GM18520 (cell line): Measurements from ENCODE around the gene SEMA6B.

Source experiments
- ATAC-seq: cut with Tn5 transposase; IDR thresholded peaks from one replicate; pipeline ENCODE4 v1.9.1; 2021; ENCODE audit not compliant: unreplicated experiment

The SEMA6B gene

GRCh38 chr19:4511300-4512054 lies 48.0 kb downstream of the SEMA6B start:
- no peak for ATAC-seq

DNA sequence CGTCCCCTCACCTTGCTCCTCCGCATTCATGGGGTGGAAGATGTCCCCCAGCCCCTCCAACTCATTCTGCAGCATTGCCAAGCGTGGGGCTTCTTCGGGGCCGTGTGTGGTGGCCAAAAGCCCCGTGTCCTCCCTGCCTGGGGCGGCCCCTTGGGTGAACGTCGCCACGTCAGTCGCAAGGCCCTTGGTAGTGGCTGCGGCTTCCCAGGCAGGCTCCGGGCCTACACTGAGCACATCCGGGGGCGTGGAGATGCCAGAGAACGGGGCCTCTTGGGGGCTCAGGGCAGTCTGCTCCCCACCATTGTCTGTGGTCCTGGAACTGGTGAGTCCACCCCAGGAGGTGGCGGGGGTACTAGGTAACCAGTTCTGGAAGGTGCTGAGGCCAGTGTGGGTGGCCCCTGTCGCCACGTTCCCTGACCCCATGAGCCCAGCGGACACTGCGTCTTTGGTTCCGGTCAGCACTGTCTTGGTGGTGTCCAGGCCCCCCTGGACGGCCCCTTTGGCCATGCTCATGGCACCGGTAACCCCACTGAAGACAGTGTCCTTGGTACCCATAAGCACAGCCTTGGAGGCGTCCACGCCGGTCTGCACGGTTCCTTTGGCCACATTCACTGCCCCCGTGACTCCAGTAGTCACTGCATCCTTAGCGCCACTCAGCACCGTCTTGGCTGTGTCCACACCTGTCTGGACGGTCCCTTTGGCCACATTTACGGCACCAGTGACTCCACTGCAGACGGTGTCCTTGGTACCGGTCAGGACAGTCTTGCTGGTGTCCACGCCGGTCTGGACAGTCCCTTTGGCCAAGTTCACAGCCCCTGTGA lies 48.8 kb downstream of the SEMA6B start:
- no peak for ATAC-seq

DNA sequence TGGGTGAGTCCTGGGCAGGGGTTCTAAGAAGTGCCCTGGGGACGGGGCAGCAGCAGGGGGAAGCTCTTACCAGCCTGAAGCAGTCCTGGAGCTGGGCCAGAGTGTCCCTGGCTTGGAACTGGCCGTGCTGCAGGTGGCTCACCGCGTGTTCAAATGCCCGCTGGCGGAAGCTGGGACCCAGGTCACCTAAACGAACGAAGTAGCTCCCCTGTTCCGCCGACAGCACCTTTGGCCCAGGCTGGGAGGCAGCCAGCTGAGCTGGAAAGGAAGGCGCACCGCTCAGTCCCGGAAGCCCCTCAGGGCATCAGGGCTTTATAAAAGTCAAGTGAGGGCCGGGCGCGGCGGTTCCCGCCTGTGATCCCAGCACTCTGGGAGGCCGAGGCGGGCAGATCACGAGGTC lies 50.8 kb downstream of the SEMA6B start:
- no peak for ATAC-seq

DNA sequence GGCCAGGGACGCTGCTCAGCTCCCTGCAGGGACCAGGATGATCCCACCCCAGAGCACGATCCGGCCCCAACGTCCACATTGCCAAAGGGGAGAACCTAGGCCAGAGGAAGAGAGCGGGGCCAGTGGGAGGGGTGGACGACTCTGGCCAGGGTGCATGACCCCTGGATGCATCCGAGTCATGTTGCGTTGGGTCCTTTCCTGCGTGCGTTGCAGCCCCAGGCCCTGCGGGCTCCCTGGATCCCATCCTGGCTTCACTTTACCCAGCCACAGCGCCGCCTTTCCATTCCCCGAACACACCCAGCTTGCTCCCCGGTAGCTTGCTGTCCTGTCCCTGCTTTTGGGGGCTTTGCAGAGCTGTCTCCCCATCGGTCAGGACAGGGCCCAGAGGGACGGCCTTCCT lies 51.7 kb downstream of the SEMA6B start:
- no peak for ATAC-seq

DNA sequence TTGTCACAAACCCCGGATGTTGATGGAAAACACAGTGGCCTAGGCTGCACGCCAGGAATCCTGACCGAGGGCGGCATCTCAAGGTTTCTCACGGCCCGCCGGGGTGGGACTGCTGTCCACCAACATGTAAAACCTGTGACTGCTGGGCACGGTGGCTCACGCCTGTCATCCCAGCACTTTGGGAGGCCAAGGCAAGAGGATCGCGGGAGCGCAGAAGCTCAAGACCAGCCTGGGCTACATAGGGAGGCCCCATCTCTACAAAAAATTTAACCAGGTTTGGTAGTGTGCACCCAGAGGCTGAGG lies 52.4 kb downstream of the SEMA6B start:
- ATAC-seq, result no peak

GRCh38 chr19:4506449-4507149 lies 52.9 kb downstream of the SEMA6B start:
- no peak for ATAC-seq

DNA sequence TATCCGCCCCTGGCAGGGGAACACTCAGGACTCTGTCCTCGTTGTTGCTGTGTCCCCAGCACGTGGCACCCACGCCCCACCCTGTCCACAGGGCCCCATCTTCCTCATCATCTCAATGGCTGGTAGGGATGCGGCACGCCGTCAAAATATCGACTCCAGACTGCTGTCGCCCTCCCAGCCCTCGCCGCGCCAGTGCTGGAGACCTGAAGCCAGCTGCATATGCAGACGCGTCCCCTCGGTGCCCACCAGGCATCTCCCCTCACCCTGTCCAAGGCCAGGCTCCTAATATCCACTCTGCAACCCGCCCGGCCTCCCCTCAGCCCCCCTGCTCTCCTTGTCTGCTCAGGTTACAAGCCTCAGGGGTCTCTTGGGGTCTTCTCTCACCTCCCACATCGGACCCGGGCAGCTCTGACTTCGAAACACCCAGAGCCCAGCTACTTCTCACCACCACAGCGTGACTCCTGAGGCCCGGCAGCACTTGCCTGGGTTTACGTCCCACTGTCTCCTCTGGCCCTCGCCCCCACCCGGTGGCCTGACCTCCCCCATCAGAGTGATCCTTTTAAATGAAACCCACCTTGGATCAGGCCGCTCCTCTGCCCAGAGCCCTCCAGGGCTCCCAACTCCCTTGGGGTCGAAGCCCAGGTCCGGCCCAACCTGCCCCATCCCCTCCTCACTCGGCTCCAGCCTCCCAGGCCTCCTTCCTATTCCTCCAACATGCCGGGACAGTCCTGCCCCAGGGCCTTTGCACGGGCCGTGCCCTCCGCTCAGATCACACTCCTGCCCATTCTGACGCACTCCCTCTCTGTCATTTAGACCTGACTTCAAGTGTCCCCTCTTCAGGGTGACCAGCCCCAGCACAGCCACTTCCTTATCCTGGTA lies 53.7 kb downstream of the SEMA6B start:
- ATAC-seq, result no peak

GRCh38 chr19:4504891-4505569 lies 54.5 kb downstream of the SEMA6B start:
- no peak for ATAC-seq

- no peak for ATAC-seq
These were observed 55.2 kb downstream of the SEMA6B start for GRCh38 chr19:4504297-4504701.

GRCh38 chr19:4503825-4504170 lies 55.7 kb downstream of the SEMA6B start:
- no peak for ATAC-seq

GRCh38 chr19:4503132-4503824 lies 56.2 kb downstream of the SEMA6B start:
- no peak for ATAC-seq

DNA sequence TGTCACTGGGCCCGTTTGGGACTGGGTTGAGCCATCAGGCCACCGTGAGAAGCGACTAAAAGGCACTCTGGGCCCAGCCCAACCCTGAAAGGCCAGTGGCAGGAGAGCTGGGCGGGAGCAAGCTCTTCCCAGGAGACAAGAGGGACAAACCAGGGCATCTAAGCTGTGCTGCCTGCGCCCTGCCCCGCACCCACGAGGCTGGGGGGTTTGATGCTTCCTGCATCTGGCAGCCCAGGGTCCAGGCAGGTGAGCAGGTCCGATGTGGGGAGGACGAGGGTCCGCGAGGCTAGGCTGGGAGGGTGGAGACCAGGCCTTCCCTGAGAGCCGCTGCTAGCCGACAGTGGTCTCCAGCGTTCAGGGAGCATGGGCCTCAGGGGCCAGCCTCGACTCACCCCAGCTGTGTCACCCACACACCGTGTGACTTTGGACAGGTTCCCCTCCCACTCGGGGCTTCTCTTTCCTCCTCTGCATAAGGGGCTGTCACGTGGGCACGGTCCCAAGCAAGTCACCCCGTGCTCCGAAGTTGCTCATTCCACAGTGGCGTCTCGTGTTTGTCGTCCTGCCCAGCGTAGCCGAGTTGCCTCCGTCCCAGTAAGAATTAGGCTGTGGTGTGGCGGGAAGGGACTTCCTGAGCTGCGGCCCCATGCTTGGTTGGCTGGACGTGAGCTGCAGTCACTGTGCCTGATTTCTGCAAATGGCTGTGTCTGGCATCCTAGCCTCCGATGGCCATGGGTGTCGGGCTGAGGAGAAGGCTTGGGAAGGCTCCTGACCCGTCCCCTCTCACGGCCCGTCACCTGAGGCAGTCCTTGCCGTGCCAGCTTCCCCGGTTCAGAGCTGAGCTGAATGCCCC lies 57.0 kb downstream of the SEMA6B start:
- ATAC-seq, result no peak

DNA sequence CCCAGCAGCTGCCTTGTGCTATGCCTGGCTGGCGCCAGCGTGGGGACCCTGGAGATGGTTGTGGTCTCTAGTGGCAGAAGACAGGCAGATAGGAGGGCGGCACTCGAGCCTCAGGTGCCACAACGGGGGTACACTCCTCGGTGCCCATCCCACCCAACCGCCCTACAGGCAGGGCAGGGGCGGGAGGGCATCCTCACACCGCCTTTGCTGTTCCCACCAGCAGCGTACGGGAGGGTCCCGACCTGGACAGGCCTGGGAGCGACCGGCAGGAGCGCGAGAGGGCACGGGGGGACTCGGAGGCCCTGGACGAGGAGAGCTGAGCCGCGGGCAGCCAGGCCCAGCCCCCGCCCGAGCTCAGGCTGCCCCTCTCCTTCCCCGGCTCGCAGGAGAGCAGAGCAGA lies 57.8 kb downstream of the SEMA6B start:
- no peak for ATAC-seq

DNA sequence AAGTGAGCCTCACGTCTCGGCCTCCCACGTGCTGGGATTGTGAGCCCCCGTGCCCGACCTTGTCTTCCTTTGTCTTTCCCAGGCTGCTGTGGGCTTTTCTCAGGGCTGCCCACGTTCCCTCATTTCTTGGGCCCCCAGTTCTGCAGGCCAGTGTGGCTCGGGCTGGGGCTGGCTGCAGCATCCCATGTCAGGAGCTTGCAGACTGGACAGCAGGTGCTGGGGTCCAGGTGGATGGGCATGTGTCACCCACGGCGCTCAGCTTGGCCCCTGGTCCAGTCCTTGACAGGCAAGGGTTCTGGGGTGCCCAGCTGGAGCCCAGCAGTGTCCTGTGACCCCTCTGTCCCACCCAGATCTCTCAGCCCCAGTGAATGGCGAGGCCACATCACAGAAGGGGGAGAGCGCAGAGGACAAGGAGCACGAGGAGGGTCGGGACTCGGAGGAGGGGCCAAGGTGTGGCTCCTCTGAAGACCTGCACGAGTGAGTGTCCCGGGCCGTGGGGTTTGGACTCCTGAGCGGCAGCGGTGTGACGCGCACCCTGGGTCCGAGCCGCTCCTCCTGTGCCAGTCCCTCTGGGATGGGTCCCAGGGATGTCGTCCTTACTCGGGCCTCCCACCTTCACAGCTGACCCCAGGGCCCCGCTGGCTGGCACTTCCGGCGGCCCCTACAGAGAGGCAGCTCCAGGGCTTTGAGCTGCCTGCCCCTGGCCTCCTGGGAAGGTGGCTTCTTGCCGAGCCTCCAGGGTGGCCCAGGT lies 58.5 kb downstream of the SEMA6B start:
- no peak for ATAC-seq

- ATAC-seq, result no peak
These were observed 59.6 kb downstream of the SEMA6B start for GRCh38 chr19:4499855-4500254.

DNA sequence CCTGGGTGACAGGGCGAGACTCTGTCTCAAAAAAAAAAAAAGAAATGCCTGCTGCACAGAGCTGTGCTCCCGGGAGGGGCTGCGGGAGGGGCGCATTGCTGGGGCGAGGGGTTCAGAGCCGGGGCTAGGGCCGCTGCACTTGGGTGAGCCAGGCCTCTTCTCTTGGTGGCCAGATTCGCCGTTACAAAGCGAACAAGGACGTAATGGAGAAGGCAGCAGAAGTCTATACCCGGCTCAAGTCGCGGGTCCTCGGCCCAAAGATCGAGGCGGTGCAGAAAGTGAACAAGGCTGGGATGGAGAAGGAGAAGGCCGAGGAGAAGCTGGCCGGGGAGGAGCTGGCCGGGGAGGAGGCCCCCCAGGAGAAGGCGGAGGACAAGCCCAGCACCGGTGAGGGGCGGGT lies 60.2 kb downstream of the SEMA6B start:
- no peak for ATAC-seq

GRCh38 chr19:4498694-4499093 lies 60.8 kb downstream of the SEMA6B start:
- no peak for ATAC-seq

DNA sequence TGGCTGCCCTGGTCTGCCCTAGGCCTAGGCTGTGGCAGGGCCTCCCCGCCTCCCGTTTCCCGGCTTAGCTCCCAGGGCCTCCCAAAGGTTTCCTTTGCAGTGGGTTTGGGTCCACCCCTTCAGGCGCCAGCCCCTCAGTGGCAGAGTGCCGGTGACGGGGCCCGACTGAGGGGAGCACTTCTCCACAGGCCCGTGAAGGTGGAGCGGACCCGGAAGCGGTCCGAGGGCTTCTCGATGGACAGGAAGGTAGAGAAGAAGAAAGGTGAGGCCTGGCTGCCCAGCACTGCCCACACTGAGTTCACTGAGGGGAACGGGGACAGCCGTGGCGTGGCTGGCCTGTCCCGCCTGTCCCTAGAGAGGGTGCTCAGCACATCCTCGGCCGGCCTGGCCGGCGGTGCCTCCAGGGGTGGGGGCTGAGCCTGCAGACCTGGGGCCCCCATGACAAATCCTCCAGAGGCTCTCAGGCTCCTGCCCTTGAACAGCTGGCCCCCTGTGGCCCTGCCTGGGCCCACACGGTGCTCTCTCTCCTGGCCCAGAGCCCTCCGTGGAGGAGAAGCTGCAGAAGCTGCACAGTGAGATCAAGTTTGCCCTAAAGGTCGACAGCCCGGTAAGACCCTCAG lies 61.6 kb downstream of the SEMA6B start:
- no peak for ATAC-seq
